Peyer's patch (tissue), 4 donors: ENCODE measurements around the gene ALOX5.

Experiments
- CTCF ChIP-seq, 6 experiments: fragments of 450-650 bp in 4 of 6; fragments of 200-600 bp in 2 of 6; sonication (generic) in 1 of 6; IDR thresholded peaks; one replicate each; pipeline ENCODE4 v1.5.1; 2017 to 2019; ENCODE audit warnings: antibody characterized with exemption in 6 of 6, mild to moderate bottlenecking in 3 of 6, moderate library complexity in 1 of 6
- POLR2A ChIP-seq, 2 donors: fragments of 450-650 bp; IDR thresholded peaks; one replicate each; pipeline ENCODE4 v1.5.1; 2017; ENCODE audit warnings: antibody characterized with exemption in 2 of 2, mild to moderate bottlenecking in 2 of 2, moderate library complexity in 2 of 2

GRCh38 chr10:45488365-45488764, 114.3 kb downstream of the ALOX5 start:
- TF ChIP-seq POLR2A (IDR thresholded peaks at IDR 0.05) (no peak), CTCF (IDR thresholded peaks at IDR 0.05) (no peak)
